MCF 10A (cell line): ENCODE measurements around the gene SLC12A9. TPM values are rescaled to one million over a fixed set of nuclear protein-coding genes. Genes with fewer than 3 reads are reported as not detected.

Experiments
- BruUV-seq: library from RNA; stranded (reverse); fragments of 400-500 nt; replicated peaks from 2 replicates; lab custom pipeline; 2021; lab: Mats Ljungman, UMichigan
- CTCF ChIA-PET: fragments of 300-600 bp; sonication (Branson Sonifier 250); formaldehyde crosslinking; extraction: SDS; loops from one replicate; lab custom pipeline; 2021; ENCODE audit warnings: antibody characterized with exemption, inconsistent platforms; lab: Yijun Ruan, JAX
- POLR2A ChIA-PET: fragments of 300-600, 350-650 bp; sonication (Branson Sonifier 250); formaldehyde crosslinking; extraction: SDS; loops from one replicate; lab custom pipeline; 2020; ENCODE audit warnings: antibody characterized with exemption, inconsistent platforms; lab: Yijun Ruan, JAX
- DNase-seq: peaks from one replicate; pipeline ENCODE4 v3.0.0-alpha.2; 2018; ENCODE audit not compliant: unreplicated experiment
- H3K27ac Mint-ChIP-seq: one replicate; pipeline ENCODE4 v1.8.0; 2022; ENCODE audit warnings: mild to moderate bottlenecking, low read depth, mixed read lengths; ENCODE audit not compliant: unreplicated experiment
- H3K27me3 Mint-ChIP-seq: one replicate; pipeline ENCODE4 v1.8.0; 2022; ENCODE audit warnings: mixed read lengths; ENCODE audit not compliant: insufficient read depth, unreplicated experiment
- H3K36me3 Mint-ChIP-seq: one replicate; pipeline ENCODE4 v1.8.0; 2022; ENCODE audit warnings: mild to moderate bottlenecking, moderate library complexity, mixed read lengths; ENCODE audit not compliant: insufficient read depth, unreplicated experiment
- H3K4me1 Mint-ChIP-seq: one replicate; pipeline ENCODE4 v1.8.0; 2022; ENCODE audit warnings: mixed read lengths; ENCODE audit not compliant: insufficient read depth, unreplicated experiment
- H3K4me3 Mint-ChIP-seq: one replicate; pipeline ENCODE4 v1.8.0; 2022; ENCODE audit warnings: mild to moderate bottlenecking, moderate library complexity, mixed read lengths; ENCODE audit not compliant: unreplicated experiment
- H3K9me3 Mint-ChIP-seq: one replicate; pipeline ENCODE4 v1.8.0; 2022; ENCODE audit warnings: mixed read lengths; ENCODE audit not compliant: unreplicated experiment
- CTCF ChIP-seq: fragments of 200-600 bp; IDR thresholded peaks from one replicate; pipeline ENCODE4 v1.8.0; 2022; ENCODE audit warnings: antibody characterized with exemption, mild to moderate bottlenecking; ENCODE audit not compliant: unreplicated experiment
- intact Hi-C: fragments of 100-400 bp; cut with micrococcal nuclease; formaldehyde crosslinking; loops from 2 replicates; pipeline ENCODE4 v1.14.1; 2022
- total RNA-seq: library from RNA; stranded (reverse); gene quantifications from 2 replicates; pipeline ENCODE4 v1.2.3, GENCODE V29; 2022

The SLC12A9 gene
- total RNA-seq, 1 experiment from 2014 or later: 19.2 TPM

GRCh38 chr7:100899432-100899831 is 46.9 kb downstream of the SLC12A9 start:
- POLR2A ChIA-PET: interaction anchor here (0.6 kb wide), 1 partner anchor 159 kb away, joined by 3 read pairs; no protein-coding TSS in a partner anchor
- no peak for DNase-seq
- CTCF ChIA-PET: interaction anchor here (1.5 to 7.1 kb wide), 3 partner anchors 155 to 177 kb away, joined by 6 to 64 read pairs (median 8); no protein-coding TSS in a partner anchor
- TF ChIP-seq CTCF: no peak
- intact Hi-C loops: loop anchor here (2.0 kb wide), 1 partner anchor 391 kb away; no protein-coding TSS in a partner anchor
- H3K4me1 Mint-ChIP-seq: peaks cover 6% of the 10 kb centered on the region
- no peaks in the 10 kb centered on the region for H3K9me3 Mint-ChIP-seq
- H3K27me3 Mint-ChIP-seq: peaks cover 36% of the 10 kb centered on the region
- BruUV-seq: no TSS peak
- no peak overlapping the region for H3K4me3 Mint-ChIP-seq
- no peaks in the 10 kb centered on the region for H3K36me3 Mint-ChIP-seq
- no peak overlapping the region for H3K27ac Mint-ChIP-seq

- no peak for DNase-seq
- Mint-ChIP-seq H3K27ac (no peak overlapping the region), H3K4me1 (peaks cover 4% of the 10 kb centered on the region), H3K9me3 (no peaks in the 10 kb centered on the region), H3K27me3 (peaks cover 30% of the 10 kb centered on the region), H3K36me3 (no peaks in the 10 kb centered on the region), H3K4me3 (no peak overlapping the region)
- POLR2A ChIA-PET: no interaction called here
- CTCF ChIA-PET: interaction anchor here (0.6 to 7.1 kb wide), 2 partner anchors 158 to 292 kb away, joined by 4 to 64 read pairs; no protein-coding TSS in a partner anchor
- intact Hi-C loops: no loop called here
- BruUV-seq: no TSS peak
- TF ChIP-seq CTCF: no peak
Observed at GRCh38 chr7:100900978-100901377, 48.5 kb downstream of the SLC12A9 start.

- TF ChIP-seq CTCF: no peak
- no peak for DNase-seq
- intact Hi-C loops: no loop called here
- Mint-ChIP-seq H3K4me3 (no peak overlapping the region), H3K9me3 (no peaks in the 10 kb centered on the region), H3K4me1 (no peaks in the 10 kb centered on the region), H3K27ac (no peak overlapping the region), H3K36me3 (no peaks in the 10 kb centered on the region), H3K27me3 (peaks cover 21% of the 10 kb centered on the region)
- POLR2A ChIA-PET: interaction anchor here (0.6 kb wide), 1 partner anchor 151 kb away, joined by 3 read pairs; no protein-coding TSS in a partner anchor
- BruUV-seq: no TSS peak
- CTCF ChIA-PET: interaction anchor here (1.0 to 7.1 kb wide), 2 partner anchors 8 to 157 kb away, joined by 4 to 64 read pairs; no protein-coding TSS in a partner anchor
Observed at GRCh38 chr7:100901921-100902332, 49.4 kb downstream of the SLC12A9 start.

- Mint-ChIP-seq H3K4me3 (no peak overlapping the region), H3K27ac (no peak overlapping the region), H3K27me3 (peaks cover 19% of the 10 kb centered on the region), H3K36me3 (no peaks in the 10 kb centered on the region), H3K9me3 (no peaks in the 10 kb centered on the region), H3K4me1 (no peaks in the 10 kb centered on the region)
- POLR2A ChIA-PET: no interaction called here
- CTCF ChIA-PET: interaction anchor here (1.0 to 7.1 kb wide), 2 partner anchors 9 to 156 kb away, joined by 4 to 64 read pairs; no protein-coding TSS in a partner anchor
- intact Hi-C loops: no loop called here
- BruUV-seq: no TSS peak
- TF ChIP-seq CTCF: no peak
- no peak for DNase-seq
Observed at GRCh38 chr7:100902638-100903037, 50.1 kb downstream of the SLC12A9 start.
